Measurements from ENCODE around the gene B3GALNT1.

DNA sequence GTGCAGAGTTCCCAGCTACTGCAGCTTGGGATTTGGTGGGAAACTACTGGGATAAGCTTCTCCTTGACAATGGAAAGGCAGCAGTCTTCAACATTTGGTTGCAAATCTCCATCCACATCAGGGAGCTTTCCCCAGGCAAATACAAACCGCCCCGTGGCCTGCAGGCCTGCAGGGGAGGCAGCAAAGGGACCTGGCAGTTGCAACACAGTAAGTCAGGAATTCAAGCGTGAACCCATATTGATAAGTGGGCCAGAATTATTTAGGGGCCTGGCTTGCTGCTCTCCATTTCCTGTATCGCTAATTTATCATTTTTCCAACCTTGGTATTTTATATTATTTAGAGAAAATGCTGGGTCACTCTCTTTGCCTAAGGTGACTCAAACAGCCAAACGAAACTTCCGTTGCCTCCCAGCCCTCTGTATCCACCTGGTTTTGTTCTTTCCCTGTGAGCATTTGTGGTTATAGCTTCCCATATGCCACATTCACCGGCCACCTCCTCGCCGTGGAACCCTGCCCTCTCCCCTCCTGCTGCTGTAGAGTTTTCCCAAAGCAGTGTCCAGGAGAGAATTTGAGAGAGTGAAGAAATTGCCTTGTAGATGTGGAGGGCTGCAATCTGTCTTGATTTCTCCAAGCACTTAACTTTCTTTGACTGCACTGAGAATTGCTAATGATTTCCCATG is 34.8 kb downstream of the B3GALNT1 start:
- TF ChIP-seq CTCF (IDR thresholded peaks at IDR 0.05): no peak
- no peak for TF ChIP-seq POLR2A (IDR thresholded peaks at IDR 0.05; ENCODE audit: low read depth)
